ENCODE data around the gene CFAP90.

GRCh38 chr5:7876867-7877266, 25.9 kb upstream of the CFAP90 start:
- TF ChIP-seq POLR2AphosphoS5 (IDR thresholded peaks at IDR 0.05; ENCODE audit: low read depth, low read length) (no peak), POLR2A (IDR thresholded peaks at IDR 0.05; ENCODE audit: low read depth, low read length) (no peak)
